ENCODE data around the gene SLC35B1. TPM values are rescaled to one million over a fixed set of nuclear protein-coding genes. Genes with fewer than 3 reads are reported as not detected.

SLC35B1 gene, protein sequence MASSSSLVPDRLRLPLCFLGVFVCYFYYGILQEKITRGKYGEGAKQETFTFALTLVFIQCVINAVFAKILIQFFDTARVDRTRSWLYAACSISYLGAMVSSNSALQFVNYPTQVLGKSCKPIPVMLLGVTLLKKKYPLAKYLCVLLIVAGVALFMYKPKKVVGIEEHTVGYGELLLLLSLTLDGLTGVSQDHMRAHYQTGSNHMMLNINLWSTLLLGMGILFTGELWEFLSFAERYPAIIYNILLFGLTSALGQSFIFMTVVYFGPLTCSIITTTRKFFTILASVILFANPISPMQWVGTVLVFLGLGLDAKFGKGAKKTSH
- total RNA-seq = 29.8 TPM

DNA sequence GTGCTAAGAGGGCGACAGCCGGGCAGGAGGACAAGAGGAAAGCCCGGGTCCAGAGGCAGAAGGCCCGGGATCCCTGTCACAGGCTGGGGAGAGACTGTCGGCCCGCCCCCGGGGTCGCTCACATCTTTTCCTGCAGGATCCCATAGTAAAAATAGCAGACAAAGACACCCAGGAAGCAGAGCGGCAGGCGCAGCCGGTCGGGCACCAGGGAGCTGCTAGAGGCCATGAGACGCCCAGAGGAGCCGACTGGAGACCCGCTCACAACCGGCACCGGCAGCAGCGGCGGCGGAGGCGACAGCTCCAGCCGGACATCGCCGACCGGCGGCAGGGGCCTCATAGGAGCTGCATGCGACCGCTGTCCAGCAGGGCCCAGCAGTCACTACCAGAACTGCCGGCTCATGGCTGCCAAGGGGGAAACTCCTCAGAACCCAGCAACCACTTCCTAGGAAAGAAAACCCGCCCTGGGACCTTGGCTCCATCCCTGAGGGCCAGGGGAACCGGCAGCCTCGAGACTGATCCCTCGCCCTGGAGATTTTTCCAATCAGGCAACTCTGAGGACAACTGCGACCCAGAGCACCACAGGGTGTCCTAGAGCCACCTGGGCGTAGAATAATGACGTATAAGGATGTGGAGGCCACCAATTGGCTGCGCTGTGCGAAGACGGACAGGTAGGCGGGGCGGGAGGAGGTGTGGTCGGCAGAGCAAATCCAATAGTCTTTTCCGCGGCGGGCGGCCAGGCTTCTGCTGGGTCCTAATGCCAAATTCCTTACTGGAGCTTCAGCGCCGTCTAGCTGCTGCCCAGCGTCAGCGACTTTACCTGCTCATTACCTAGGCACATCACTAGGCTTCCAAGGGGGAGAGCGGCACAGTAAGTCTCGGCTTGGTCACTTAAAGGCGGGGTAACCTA is at the start of gene SLC35B1:
Gene SLC35B1 (minus strand): TSS at position 357 of the 907 bp plus-strand sequence. CDS start 131 bp downstream, at position 226.

GRCh38 chr17:49677933-49678847 is 29.6 kb downstream of the SLC35B1 start, which contains the start of gene SPOP:
Gene SPOP, minus strand, starts transcription at chr17:49678097. Its CDS starts 55,287 bp downstream, at chr17:49622810.

Other genes starting within 250 kb of the SLC35B1 start
- gene NGFR, start 212.7 kb downstream of the SLC35B1 start, total RNA-seq = 12.1 TPM
- 0.93 TPM for gene NXPH3, start 132.1 kb downstream of the SLC35B1 start, total RNA-seq
- gene SPOP, start 29.9 kb downstream of the SLC35B1 start, total RNA-seq = 103 TPM
- gene FAM117A, start 56.2 kb upstream of the SLC35B1 start, total RNA-seq = 10.3 TPM
- 55.0 TPM for gene KAT7, start 80.7 kb upstream of the SLC35B1 start, total RNA-seq
- gene TAC4, start 140.1 kb upstream of the SLC35B1 start, total RNA-seq = not detected